Right lobe of liver (tissue), 4 donors: Measurements from ENCODE around the gene MAU2.
A peak's percentile ranks its signal among the peaks of the same experiment; 100 is the strongest.

ENCODE experiments used
- POLR2A ChIP-seq: fragments of 450-650 bp; IDR thresholded peaks from one replicate; pipeline ENCODE4 v1.6.1; 2017; ENCODE audit warnings: antibody characterized with exemption, mild to moderate bottlenecking
- TF ChIP-seq, protein P1 (sequence below), 4 donors: fragments of 200-600 bp in 3 of 4; fragments of 450-650 bp in 1 of 4; IDR thresholded peaks; one replicate each; pipeline versions ENCODE4 v1.5.1 to v1.8.0; 2016 to 2022; ENCODE audit warnings: antibody characterized with exemption in 4 of 4, mild to moderate bottlenecking in 2 of 4
- donor health status: DM: no; HTN: no; CAD: no.
- donor health status: DM: no; HTN: no; CAD: no.
- donor health status: DM: no; HTN: yes; CAD: no.

DNA sequence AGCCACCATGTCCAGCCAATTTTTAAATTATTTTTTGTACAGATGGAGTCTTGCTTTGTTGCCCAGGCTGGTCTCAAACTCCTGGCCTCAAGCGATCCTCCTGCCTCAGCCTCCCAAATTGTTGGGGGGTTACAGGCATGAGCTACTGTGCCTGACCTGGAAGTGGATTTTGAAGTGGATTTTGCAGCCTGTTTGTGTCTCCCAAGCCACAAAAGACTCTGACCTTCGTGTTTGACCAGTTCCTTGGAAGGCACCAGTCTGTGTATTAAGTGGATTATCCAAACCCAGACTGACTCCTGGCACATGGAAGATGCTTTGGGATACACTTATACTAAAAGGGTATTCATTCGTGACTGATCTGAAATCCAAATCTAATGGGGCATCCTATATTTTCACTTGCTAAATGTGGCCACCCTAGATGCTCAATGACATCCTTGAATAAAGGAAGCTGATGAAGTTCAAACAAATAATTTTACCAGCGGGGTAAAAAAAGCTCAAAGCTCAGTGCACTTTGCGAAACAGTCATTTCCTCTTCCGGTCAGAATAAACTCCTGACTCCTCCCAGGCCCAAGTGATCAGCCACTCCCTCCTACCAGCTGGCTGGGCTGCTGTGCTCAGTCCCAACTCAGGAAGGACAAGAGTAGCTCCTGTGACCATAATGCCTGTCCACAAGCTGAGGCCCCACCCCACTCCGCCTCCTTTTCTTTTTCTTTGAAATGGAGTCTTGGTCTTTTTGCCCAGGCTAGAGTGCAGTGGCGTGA, 52.2 kb downstream of the MAU2 start:
- peak; percentile 46 for TF ChIP-seq POLR2A
- TF ChIP-seq, protein P1, sequence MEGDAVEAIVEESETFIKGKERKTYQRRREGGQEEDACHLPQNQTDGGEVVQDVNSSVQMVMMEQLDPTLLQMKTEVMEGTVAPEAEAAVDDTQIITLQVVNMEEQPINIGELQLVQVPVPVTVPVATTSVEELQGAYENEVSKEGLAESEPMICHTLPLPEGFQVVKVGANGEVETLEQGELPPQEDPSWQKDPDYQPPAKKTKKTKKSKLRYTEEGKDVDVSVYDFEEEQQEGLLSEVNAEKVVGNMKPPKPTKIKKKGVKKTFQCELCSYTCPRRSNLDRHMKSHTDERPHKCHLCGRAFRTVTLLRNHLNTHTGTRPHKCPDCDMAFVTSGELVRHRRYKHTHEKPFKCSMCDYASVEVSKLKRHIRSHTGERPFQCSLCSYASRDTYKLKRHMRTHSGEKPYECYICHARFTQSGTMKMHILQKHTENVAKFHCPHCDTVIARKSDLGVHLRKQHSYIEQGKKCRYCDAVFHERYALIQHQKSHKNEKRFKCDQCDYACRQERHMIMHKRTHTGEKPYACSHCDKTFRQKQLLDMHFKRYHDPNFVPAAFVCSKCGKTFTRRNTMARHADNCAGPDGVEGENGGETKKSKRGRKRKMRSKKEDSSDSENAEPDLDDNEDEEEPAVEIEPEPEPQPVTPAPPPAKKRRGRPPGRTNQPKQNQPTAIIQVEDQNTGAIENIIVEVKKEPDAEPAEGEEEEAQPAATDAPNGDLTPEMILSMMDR (IDR thresholded peaks at IDR 0.05), result no peak
